CD4-positive, alpha-beta T cell treated with Interleukin-6 for 4 hours (primary cell): ENCODE results near the gene YIPF6.
A peak's percentile ranks its signal among the peaks of the same experiment; 100 is the strongest.
"Not testable (repeated sequence)": the region's sequence is repeated elsewhere in the genome, so short reads cannot be mapped to it uniquely, and the experiment has no call there.

Experiments used
- DNase-seq: peaks from one replicate; pipeline ENCODE4 v3.0.0-alpha.2; 2020; ENCODE audit warnings: mixed read lengths

The YIPF6 gene

GRCh38 chrX:68508799-68509198, 9.9 kb downstream of the YIPF6 start:
- DNase-seq = no peak

- peak; percentile 41 for DNase-seq
Measured at GRCh38 chrX:68511255-68511654, 12.4 kb downstream of the YIPF6 start.

- not testable (repeated sequence) for DNase-seq
Measured at GRCh38 chrX:68524680-68525079, 25.8 kb downstream of the YIPF6 start.

GRCh38 chrX:68532831-68533533, 34.1 kb downstream of the YIPF6 start:
- no peak for DNase-seq

- DNase-seq = no peak
Measured at GRCh38 chrX:68533656-68534055, 34.8 kb downstream of the YIPF6 start.

- DNase-seq = no peak
Measured at GRCh38 chrX:68534691-68535090, 35.8 kb downstream of the YIPF6 start.

GRCh38 chrX:68536429-68536828, 37.6 kb downstream of the YIPF6 start:
- DNase-seq = no peak

GRCh38 chrX:68536884-68537283, 38.0 kb downstream of the YIPF6 start:
- no peak for DNase-seq

GRCh38 chrX:68550193-68550592, 51.3 kb downstream of the YIPF6 start:
- DNase-seq = no peak

GRCh38 chrX:68556036-68556435, 57.2 kb downstream of the YIPF6 start:
- no peak for DNase-seq

GRCh38 chrX:68557126-68557525, 58.3 kb downstream of the YIPF6 start:
- not testable (repeated sequence) for DNase-seq

- DNase-seq = not testable (repeated sequence)
Measured at GRCh38 chrX:68559905-68560304, 61.1 kb downstream of the YIPF6 start.

- no peak for DNase-seq
Measured at GRCh38 chrX:68568136-68568535, 69.3 kb downstream of the YIPF6 start.

GRCh38 chrX:68570598-68570997, 71.7 kb downstream of the YIPF6 start:
- no peak for DNase-seq

- no peak for DNase-seq
Measured at GRCh38 chrX:68571292-68571609, 72.4 kb downstream of the YIPF6 start.

GRCh38 chrX:68571610-68572311, 72.9 kb downstream of the YIPF6 start:
- no peak for DNase-seq

GRCh38 chrX:68574240-68574639, 75.4 kb downstream of the YIPF6 start:
- no peak for DNase-seq

GRCh38 chrX:68579810-68580209, 81.0 kb downstream of the YIPF6 start:
- no peak for DNase-seq

- no peak for DNase-seq
Measured at GRCh38 chrX:68584221-68584620, 85.4 kb downstream of the YIPF6 start.
